Stimulated activated effector memory CD8-positive, alpha-beta T cell treated with anti-CD3 and anti-CD28 coated beads, Interleukin-12 subunit alpha, Interleukin-12 subunit beta, amount 100 ng/mL, for 72 hours (primary cell): ENCODE measurements around the gene RAP1GAP.
"Not testable (repeated sequence)": the region's sequence is repeated elsewhere in the genome, so short reads cannot be mapped to it uniquely, and the experiment has no call there.

ENCODE experiments used
- ATAC-seq: fragments of 150-1000 bp; cut with Tn5 transposase; 2 replicates; pipeline ENCODE4 v1.10.0; 2021
- DNase-seq, 2 donors: peaks; one replicate each; pipeline ENCODE4 v3.0.0; 2021 to 2022; ENCODE audit warnings: low spot score in 2 of 2
- H3K27ac Mint-ChIP-seq: one replicate; pipeline ENCODE4 v1.8.0; 2022; ENCODE audit warnings: mild to moderate bottlenecking, mixed read lengths
- H3K36me3 Mint-ChIP-seq: one replicate; pipeline ENCODE4 v1.8.0; 2022; ENCODE audit warnings: mild to moderate bottlenecking, mixed read lengths
- H3K4me1 Mint-ChIP-seq: one replicate; pipeline ENCODE4 v1.8.0; 2022; ENCODE audit warnings: mixed read lengths
- H3K4me3 Mint-ChIP-seq: one replicate; pipeline ENCODE4 v1.8.0; 2022; ENCODE audit warnings: mild to moderate bottlenecking, mixed read lengths
- H3K9me3 Mint-ChIP-seq: one replicate; pipeline ENCODE4 v1.8.0; 2022; ENCODE audit warnings: mixed read lengths

Gene RAP1GAP

GRCh38 chr1:21689661-21690372 is 20.7 kb upstream of the RAP1GAP start:
- Mint-ChIP-seq H3K4me3 (no peak overlapping the region), H3K36me3 (peaks cover 100% of the 10 kb centered on the region), H3K4me1 (no peaks in the 10 kb centered on the region), H3K27ac (no peak overlapping the region), H3K9me3 (no peaks in the 10 kb centered on the region)
- ATAC-seq (no peak), DNase-seq (no peak)

DNA sequence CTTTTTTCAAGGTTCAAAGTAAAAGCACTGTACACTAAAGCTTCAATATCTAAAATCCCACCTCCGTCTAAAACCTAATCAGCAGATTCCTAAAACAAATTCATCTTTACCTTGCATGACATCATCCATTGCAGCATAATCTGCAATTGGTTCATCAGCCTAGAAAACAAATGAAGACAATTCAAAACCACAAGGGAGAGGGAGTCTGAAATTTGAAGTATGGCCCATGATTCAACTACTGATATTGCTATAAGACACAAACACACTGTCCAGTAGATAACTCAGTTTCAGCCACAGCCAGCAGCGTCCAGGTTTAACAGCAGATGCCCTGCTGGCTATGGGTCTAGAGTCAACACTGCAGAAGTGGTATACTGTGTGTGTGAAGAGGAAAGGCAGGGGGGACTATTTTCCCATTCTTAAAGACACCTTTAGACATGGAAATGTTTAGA is 17.9 kb upstream of the RAP1GAP start:
- no peaks in the 10 kb centered on the region for H3K9me3 Mint-ChIP-seq
- H3K36me3 Mint-ChIP-seq = peaks cover 100% of the 10 kb centered on the region
- no peak overlapping the region for H3K4me3 Mint-ChIP-seq
- no peak for ATAC-seq
- no peaks in the 10 kb centered on the region for H3K4me1 Mint-ChIP-seq
- no peak overlapping the region for H3K27ac Mint-ChIP-seq
- DNase-seq = no peak

DNA sequence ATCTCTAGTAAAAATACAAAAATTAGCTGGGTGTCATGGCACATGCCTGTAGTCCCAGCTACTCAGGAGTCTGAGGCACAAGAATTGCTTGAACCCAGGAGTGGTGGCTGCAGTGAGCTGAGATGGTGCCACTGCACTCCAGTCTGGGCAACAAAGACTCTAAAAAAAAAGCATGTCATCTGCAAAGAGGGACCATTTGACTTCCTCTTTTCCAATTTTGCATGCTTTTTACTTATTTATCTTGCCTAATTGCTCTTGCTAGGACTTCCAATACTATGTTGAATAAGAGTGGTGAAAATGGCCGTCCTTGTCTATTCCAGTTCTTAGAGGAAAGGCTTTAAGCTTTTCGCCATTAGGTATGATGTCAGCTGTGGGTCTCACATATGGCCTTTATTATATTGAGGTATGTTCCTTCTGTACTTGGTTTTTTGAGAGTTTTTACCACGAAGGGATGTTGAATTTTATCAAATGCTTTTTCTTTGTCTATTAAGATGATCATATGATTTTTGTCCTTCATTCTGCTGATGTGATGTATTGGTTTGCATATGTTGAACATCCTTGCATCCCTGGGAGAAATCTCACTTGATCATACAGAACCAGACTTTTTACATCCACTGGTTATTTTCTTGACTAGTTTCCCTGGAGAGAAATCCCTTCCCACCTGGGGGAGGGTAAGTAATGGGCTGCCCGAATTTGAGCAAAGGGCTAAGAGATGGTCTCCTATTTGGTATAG is 17.0 kb upstream of the RAP1GAP start:
- Mint-ChIP-seq H3K4me3 (no peak overlapping the region), H3K4me1 (no peaks in the 10 kb centered on the region), H3K27ac (no peak overlapping the region), H3K9me3 (no peaks in the 10 kb centered on the region), H3K36me3 (peaks cover 100% of the 10 kb centered on the region)
- no peak for DNase-seq
- no peak for ATAC-seq

GRCh38 chr1:21681426-21681825 is 12.3 kb upstream of the RAP1GAP start:
- peaks cover 100% of the 10 kb centered on the region for H3K36me3 Mint-ChIP-seq
- no peak for DNase-seq
- no peak for ATAC-seq

DNA sequence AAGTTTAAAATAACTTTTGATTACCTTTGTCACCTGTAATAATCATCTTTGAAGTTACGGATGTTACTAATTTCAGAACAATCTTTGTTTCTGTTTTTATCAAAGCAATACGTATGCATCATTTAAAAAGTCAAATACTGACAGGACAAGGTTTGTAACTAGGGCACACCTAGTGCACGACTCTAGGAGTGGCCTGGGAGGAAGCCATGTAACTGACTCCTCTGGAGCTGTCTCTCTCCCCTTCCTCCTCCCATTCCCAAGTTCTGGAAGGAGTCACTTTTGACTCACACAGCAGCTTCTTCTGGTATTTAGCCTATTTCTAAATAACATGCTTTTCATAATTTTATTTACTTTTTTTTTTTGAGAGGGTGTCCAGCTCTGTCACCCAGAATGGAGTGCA is 11.8 kb upstream of the RAP1GAP start:
- Mint-ChIP-seq H3K36me3 (peaks cover 98% of the 10 kb centered on the region), H3K4me3 (no peak overlapping the region), H3K9me3 (no peaks in the 10 kb centered on the region), H3K27ac (no peak overlapping the region), H3K4me1 (no peaks in the 10 kb centered on the region)
- DNase-seq (no peak), ATAC-seq (no peak)

More at GRCh38 chr1:21681426-21681825, 12.3 kb upstream of the RAP1GAP start:
- Mint-ChIP-seq H3K27ac (peak overlapping the region; percentile 2), H3K4me1 (no peaks in the 10 kb centered on the region), H3K4me3 (no peak overlapping the region), H3K9me3 (no peaks in the 10 kb centered on the region)

DNA sequence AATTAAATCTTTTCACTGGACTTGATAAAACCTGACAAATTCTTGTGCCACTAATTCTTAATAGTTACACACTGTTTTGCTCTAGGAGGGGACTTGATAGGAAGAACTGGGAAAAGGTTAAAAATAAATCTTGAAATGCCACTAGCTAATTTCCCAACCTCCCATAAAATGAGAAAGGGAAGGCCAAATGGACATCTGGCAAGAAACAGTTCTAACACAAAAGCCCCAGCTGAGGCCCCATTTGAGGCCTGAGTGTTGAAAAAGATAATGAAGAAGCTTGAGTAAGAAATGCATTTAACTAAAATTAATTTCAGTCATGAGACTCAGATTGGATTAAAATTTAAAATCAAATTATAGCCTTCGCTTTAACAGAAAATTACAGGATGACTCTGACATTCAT is 11.2 kb upstream of the RAP1GAP start:
- Mint-ChIP-seq H3K4me3 (no peak overlapping the region), H3K36me3 (peaks cover 98% of the 10 kb centered on the region), H3K4me1 (no peaks in the 10 kb centered on the region), H3K9me3 (no peaks in the 10 kb centered on the region), H3K27ac (no peak overlapping the region)
- ATAC-seq = no peak
- DNase-seq = no peak

GRCh38 chr1:21677168-21677567 is 8.0 kb upstream of the RAP1GAP start:
- Mint-ChIP-seq H3K9me3 (no peaks in the 10 kb centered on the region), H3K4me3 (no peak overlapping the region), H3K4me1 (peaks cover 3% of the 10 kb centered on the region), H3K36me3 (peaks cover 69% of the 10 kb centered on the region), H3K27ac (no peak overlapping the region)
- no peak for DNase-seq
- ATAC-seq = no peak

DNA sequence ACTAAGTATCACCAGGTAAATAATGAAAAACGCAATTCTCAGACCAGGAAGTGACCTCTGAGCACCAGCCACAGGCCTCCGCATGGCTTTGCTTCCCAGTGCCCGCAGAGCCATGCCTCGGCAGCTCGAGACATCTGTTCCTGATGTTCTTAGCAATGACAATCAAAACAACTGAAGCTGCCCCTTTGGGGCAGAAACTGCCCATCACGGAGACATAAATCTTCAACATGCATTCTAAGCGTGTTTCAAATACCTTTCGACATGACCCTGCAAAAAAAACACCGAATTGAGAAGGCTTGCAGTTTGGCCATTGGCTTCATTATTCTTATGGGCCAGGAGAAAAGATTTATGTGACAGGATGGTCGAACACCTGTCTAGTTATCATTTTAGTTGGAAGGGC is 5.8 kb upstream of the RAP1GAP start:
- Mint-ChIP-seq H3K4me1 (peaks cover 7% of the 10 kb centered on the region), H3K27ac (no peak overlapping the region), H3K36me3 (peaks cover 61% of the 10 kb centered on the region), H3K4me3 (no peak overlapping the region), H3K9me3 (no peaks in the 10 kb centered on the region)
- no peak for ATAC-seq
- DNase-seq = no peak

DNA sequence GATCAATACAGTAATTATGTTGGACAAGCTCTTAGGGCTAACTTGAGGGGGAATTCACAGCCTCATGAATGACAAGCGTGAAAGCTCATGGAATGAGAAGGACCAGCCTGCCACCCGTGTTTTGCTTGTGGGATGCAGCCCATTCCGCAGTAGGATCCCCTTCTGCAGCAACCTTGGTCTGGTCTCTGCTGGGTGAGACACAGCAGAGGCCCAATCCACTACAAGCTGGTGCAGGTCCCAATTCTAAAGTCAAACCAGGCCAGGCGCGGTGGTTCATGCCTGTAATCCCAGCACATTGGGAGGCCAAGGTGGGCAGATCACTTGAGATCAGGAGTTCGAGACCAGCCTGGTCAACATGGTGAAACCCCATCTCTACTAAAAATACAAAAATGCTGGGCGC is 4.7 kb upstream of the RAP1GAP start:
- ATAC-seq, DNase-seq, H3K27ac Mint-ChIP-seq, H3K4me1 Mint-ChIP-seq, H3K4me3 Mint-ChIP-seq, H3K9me3 Mint-ChIP-seq: not testable (repeated sequence)
- H3K36me3 Mint-ChIP-seq = peaks cover 50% of the 10 kb centered on the region

DNA sequence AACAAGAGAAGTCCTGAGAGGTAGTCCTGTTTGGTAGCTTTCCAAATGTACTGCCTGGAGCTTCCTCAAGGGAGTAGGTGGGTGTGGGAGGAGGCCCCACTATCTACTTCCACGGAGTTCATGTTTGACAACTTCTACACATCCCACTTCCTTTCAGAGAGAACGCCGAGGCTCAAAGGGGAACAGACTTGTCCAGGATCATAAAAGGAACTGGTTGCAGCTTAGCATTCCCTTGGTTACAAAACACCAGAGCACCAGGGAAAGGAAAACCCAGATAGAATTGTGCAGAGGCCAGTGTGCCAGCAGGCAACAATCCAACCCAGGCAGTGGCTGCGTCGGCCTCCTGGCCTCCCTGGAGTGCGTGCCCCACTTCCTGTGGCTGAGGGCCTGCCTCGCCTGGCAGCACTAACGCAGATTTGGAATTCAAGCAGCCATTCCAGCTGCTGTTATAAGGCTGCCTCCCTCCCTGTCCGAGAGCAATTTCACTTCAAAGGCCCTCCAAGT is 4.2 kb upstream of the RAP1GAP start:
- Mint-ChIP-seq H3K36me3 (peaks cover 45% of the 10 kb centered on the region), H3K9me3 (no peaks in the 10 kb centered on the region), H3K27ac (no peak overlapping the region), H3K4me3 (no peak overlapping the region), H3K4me1 (peaks cover 7% of the 10 kb centered on the region)
- DNase-seq (no peak), ATAC-seq (no peak)

DNA sequence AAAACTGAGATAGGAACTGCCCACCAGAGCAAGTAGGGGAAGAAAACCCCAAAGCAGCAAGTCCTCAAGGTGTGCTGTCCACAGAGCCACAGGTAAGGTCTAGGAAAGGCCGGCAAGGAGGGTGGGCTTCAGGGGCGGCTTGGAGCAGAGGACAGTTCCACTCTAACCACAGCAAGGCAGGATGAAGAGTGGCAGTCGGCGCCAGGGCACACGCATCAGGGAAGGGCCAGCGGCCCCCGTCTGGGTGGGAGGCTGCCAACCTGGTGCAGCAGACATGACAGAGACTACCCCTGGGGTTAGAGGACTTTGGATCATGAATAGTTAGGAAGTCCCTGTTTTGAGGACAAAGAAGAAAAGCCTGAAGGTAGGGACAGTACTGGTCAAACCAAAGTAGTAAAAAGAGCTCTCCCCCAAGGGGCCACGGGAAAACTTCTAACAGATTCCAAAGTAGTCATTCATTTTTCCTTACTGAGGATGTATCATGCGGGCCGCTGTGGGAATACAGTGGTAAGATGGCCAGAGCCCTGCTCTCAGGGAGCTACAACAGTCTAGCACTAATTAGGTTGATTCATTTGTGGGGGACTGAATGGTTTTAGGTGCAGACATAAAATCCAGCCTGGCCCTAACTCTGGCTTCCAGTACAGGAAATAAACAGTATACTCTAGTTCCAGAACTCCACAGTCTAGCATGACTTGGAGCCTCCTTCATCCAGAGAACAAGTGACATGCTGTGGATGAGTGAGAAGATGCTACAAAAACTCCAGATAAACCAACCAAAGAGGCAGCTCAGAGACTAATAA is 3.5 kb upstream of the RAP1GAP start:
- no peak overlapping the region for H3K4me3 Mint-ChIP-seq
- H3K36me3 Mint-ChIP-seq = peaks cover 38% of the 10 kb centered on the region
- H3K27ac Mint-ChIP-seq = no peak overlapping the region
- H3K9me3 Mint-ChIP-seq = no peaks in the 10 kb centered on the region
- H3K4me1 Mint-ChIP-seq = peaks cover 7% of the 10 kb centered on the region
- DNase-seq (no peak), ATAC-seq (no peak)

GRCh38 chr1:21671915-21672314 is 2.8 kb upstream of the RAP1GAP start:
- Mint-ChIP-seq H3K36me3 (peaks cover 30% of the 10 kb centered on the region), H3K27ac (no peak overlapping the region), H3K4me1 (peaks cover 8% of the 10 kb centered on the region), H3K4me3 (no peak overlapping the region), H3K9me3 (no peaks in the 10 kb centered on the region)
- DNase-seq (no peak), ATAC-seq (no peak)

DNA sequence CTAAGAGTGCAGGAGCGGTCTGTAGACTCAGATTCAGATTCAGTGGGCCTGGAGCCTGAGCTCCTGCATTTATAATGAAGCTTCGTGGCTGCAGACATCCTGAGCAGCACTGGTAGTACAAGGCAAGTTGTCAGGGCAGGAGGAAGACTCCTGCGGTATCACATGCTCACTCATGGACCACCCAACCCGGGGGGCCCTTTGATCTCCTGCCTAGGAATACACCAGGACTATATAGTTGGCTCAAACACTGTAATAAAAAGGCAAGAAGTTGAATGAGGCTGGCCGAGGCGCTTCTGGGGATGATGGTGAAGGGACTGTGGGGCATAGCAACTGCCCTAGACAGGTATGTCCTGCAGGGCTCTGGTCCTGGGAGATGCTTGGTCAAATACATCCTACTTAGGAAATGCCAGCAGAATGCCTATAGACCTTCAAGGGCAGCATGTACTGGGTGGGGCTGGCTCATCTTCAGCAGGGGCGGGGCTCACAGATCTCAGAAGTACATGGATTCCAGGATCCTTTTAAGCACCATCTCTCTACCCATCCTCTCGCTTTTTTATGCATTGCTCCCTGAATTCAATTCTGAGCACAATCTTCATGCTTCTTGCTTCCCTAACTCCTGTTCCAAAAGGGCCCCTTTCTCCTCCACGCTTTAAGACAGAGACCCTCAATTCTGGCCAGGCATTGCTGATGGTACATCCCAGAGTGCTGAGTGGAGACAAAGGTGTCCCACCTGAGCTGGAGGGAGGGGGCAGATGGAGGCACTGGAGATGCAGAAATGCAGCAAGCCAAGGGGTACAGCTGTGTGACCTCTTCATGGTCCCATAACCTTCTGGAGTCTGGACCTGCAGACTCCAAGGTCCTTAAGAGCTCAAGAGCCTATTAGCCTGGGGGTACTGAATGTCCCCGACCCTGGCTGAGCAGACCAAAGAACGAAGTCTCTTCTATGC is 2.1 kb upstream of the RAP1GAP start:
- Mint-ChIP-seq H3K4me3 (no peak overlapping the region), H3K36me3 (peaks cover 24% of the 10 kb centered on the region), H3K4me1 (peaks cover 15% of the 10 kb centered on the region), H3K9me3 (no peaks in the 10 kb centered on the region), H3K27ac (no peak overlapping the region)
- no peak for DNase-seq
- no peak for ATAC-seq

DNA sequence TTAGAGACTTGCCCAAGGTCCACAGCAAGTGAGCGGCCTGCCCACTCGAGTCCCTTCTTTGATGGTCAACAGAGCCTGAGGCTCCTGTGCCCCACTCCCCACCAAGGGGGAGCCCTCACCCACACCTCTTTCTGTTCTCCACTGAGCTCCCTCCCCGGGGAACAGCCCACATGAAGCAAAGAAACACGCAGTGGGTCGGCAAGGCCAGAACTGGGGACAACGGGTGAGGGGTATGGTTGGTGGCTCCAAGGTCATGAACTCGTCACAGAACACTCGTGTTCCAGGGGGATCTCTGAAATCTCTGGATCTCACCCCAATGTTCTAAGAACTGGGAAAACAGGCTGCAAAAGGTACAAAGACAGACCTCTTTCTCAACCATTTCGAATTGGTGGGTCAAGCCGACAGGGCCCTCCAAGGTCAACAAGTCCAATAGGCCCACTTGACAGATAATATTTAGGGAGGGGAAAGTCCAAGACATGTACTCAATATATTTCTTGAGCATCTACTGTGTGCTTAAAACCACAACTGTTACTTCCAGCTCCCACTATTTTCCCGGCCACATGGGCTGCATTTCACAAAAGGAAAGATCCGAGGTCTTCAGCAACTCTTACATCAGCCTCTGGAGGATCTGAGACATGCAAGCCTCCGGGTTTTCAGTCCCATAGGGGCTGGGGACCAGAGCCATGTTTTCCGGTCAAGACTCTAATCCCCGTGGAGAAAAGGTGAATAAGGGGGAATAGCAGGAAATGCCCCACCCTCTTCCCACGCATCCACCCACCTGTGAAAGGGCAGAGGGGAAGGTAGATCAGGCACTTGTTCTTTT is 1.1 kb upstream of the RAP1GAP start:
- DNase-seq (no peak), ATAC-seq (no peak)
- H3K27ac Mint-ChIP-seq = peak overlapping the region; percentile 20
- H3K9me3 Mint-ChIP-seq = no peaks in the 10 kb centered on the region
- H3K4me1 Mint-ChIP-seq = peaks cover 16% of the 10 kb centered on the region
- peaks cover 17% of the 10 kb centered on the region for H3K36me3 Mint-ChIP-seq
- H3K4me3 Mint-ChIP-seq = peak overlapping the region; percentile 54
